Endothelial cell of umbilical vein (primary cell): ENCODE results near the gene KAZN.

ENCODE experiments used
- CTCF ChIP-seq, 2 donors: IDR thresholded peaks; 1 replicate in 1 of 2; 2 replicates in 1 of 2; pipeline ENCODE4 v1.5.1; 2011; ENCODE audit warnings: low read length in 2 of 2, mild to moderate bottlenecking in 2 of 2, moderate library complexity in 2 of 2, control low read depth in 1 of 2, inconsistent platforms in 1 of 2, low read depth in 1 of 2; ENCODE audit not compliant: insufficient read depth in 1 of 2; ENCODE audit errors: extremely low read depth in 1 of 2
- EZH2 ChIP-seq: IDR thresholded peaks from 2 replicates; pipeline ENCODE4 v1.6.1; 2012; ENCODE audit warnings: borderline replicate concordance, low read depth, mild to moderate bottlenecking, moderate library complexity, low read length, inconsistent platforms; ENCODE audit not compliant: severe bottlenecking
- FOS ChIP-seq: IDR thresholded peaks from 2 replicates; pipeline ENCODE4 v1.6.1; 2011; ENCODE audit warnings: mild to moderate bottlenecking, low read length, moderate library complexity, borderline replicate concordance; ENCODE audit not compliant: insufficient read depth
- MAX ChIP-seq: IDR thresholded peaks from 2 replicates; pipeline ENCODE4 v1.6.1; 2011; ENCODE audit not compliant: insufficient read depth, insufficient read length
- MYC ChIP-seq: IDR thresholded peaks from one replicate; pipeline ENCODE4 v1.6.1; 2011; ENCODE audit warnings: mild to moderate bottlenecking, low read depth, low read length
- POLR2A ChIP-seq: IDR thresholded peaks from 2 replicates; pipeline ENCODE4 v1.6.1; 2012; ENCODE audit warnings: low read depth, mild to moderate bottlenecking, control low read depth, low read length
- POLR2AphosphoS5 ChIP-seq: IDR thresholded peaks from 2 replicates; pipeline ENCODE4 v1.6.1; 2012; ENCODE audit warnings: low read depth, mild to moderate bottlenecking, control low read depth, low read length, moderate library complexity; ENCODE audit not compliant: insufficient read depth

GRCh38 chr1:15045123-15045522, 446.6 kb downstream of the KAZN start:
- no peak for TF ChIP-seq POLR2AphosphoS5
- TF ChIP-seq CTCF (IDR thresholded peaks at IDR 0.05; ENCODE audit: extremely low read depth in 1 of 2, insufficient read depth in 1 of 2, low read depth in 1 of 2, low read length in 2 of 2) = no peak
- no peak for TF ChIP-seq POLR2A
- no peak for TF ChIP-seq EZH2
- TF ChIP-seq MYC = no peak
- no peak for TF ChIP-seq MAX
- TF ChIP-seq FOS = no peak
